Mesodermal cell (in vitro differentiated cells): ENCODE data around the gene CRYBG2.
A peak's percentile ranks its signal among the peaks of the same experiment; 100 is the strongest.

ENCODE experiments used
- H3K27ac ChIP-seq: 2 replicates; pipeline ENCODE4 v1.7.0; 2013; ENCODE audit warnings: mild to moderate bottlenecking, low read depth, low read length, moderate library complexity; ENCODE audit not compliant: severe bottlenecking
- H3K36me3 ChIP-seq: 2 replicates; pipeline ENCODE4 v1.7.1; 2013; ENCODE audit warnings: mild to moderate bottlenecking, low read length, moderate library complexity; ENCODE audit not compliant: control insufficient read depth, insufficient read depth
- H3K4me1 ChIP-seq: one replicate; pipeline ENCODE4 v1.7.1; 2013; ENCODE audit warnings: mild to moderate bottlenecking, low read length; ENCODE audit not compliant: insufficient read depth, control insufficient read depth, poor library complexity, severe bottlenecking
- H3K4me3 ChIP-seq: 2 replicates; pipeline ENCODE4 v1.7.0; 2013; ENCODE audit warnings: low read length, control low read depth, mild to moderate bottlenecking; ENCODE audit not compliant: insufficient read depth, poor library complexity, severe bottlenecking; ENCODE audit errors: extremely low read depth
- H3K9me3 ChIP-seq: 2 replicates; pipeline ENCODE4 v1.7.1; 2013; ENCODE audit warnings: mild to moderate bottlenecking, low read length, moderate library complexity; ENCODE audit not compliant: control insufficient read depth
- WGBS, 2 experiments: methylation state at CpG; one replicate each; pipeline ENCODE4 v1.1.5; 2013; ENCODE audit warnings: missing lambda C conversion rate in 2 of 2; ENCODE audit not compliant: insufficient coverage in 2 of 2; 5-methylcytosine and 5-hydroxymethylcytosine counted together

Gene CRYBG2

DNA sequence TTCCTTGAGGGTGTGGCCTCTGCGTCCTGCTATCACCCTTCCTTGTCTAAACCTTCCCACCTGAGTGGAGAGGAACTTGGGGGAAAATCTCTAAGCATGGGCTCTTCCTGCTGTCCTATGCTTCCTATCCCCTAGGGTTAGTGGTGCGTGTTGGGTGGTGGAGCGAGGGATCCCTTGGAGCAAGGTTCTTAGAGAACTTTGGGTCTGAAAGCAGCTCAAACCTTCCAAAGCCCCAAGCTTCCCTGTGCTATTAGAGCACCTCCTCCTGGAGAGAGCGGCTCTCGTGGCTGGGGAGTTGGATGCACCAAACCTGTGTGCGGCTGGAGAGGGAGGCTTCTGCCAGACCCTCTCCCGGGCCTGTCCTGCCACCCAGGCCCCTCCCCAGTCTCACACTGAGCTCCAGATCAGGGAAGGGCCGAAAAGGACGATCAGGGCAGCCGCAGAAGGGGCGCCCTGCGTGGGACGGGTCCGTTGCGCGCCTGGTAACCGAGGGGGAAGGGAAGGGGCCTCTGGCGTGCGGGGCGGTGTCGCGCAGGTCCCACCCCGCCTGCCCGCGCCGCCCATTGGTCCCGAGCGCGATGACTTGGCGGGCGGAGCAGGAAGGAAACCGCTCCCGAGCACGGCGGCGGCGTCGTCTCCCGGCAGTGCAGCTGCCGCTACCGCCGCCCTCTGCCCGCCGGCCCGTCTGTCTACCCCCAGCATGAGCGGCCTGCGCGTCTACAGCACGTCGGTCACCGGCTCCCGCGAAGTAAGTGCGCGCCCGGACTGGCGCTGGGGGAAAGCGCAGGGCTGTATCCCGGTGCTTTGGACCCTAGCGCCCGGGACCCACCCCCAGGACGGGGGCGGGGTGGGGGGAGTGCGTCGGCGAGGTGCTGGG, 74.2 kb downstream of the CRYBG2 start, which contains the start of gene SH3BGRL3:
TSS of gene SH3BGRL3 (plus strand) at position 631 of the 877 bp plus-strand sequence. CDS start at position 701, 70 bp downstream.
- Histone ChIP-seq H3K4me1 (peaks cover 79% of the 10 kb centered on the region), H3K9me3 (no peaks in the 10 kb centered on the region), H3K36me3 (peaks cover 68% of the 10 kb centered on the region), H3K27ac (peak within 1 kb of the TSS; percentile 87), H3K4me3 (peak within 1 kb of the TSS; percentile 82)
- WGBS, 2 experiments: 0 to 2% methylated on average over 43 to 59 of the region's 66 CpGs

DNA sequence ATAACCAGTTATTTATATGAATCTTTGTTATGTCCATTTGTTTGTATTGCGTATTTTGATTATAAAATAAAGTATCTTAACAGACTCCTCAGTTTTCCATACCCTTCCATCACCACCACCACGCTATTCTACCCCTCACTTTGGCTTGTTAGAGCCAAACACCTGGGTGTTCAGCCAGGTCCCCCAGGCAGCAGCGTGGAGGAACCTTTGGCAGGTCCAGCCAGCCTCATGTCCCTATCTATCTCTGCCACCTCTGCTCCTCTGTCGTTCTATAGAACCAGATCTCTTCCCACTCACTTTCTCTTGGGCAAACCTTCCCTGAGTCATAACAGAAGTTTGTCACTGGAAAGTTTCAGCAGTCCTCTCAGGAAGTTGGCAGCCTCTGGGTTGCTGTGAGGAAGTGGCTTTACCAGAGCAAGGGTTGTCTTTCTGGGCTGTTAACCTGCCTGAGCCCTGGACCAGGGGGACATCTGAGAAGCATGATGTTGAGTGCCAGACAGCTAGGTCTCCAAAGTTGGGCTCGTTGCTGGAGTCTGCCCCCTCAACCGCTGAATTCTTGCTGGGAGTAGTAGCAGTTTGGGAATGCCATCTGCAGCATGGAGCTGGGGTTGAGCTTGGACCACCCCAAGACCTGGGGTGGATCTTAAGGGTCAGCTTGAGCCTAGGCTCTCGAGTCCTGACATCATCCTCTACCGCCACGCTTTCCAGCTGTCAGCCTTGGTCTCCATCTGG, 75.0 kb downstream of the CRYBG2 start:
- Histone ChIP-seq H3K9me3 (no peaks in the 10 kb centered on the region), H3K36me3 (peaks cover 69% of the 10 kb centered on the region), H3K4me3 (peak overlapping the region; percentile 82), H3K27ac (peak overlapping the region; percentile 87), H3K4me1 (peaks cover 77% of the 10 kb centered on the region)
- WGBS, 2 experiments: 85 to 87% methylated on average over 7 of the region's 9 CpGs

DNA sequence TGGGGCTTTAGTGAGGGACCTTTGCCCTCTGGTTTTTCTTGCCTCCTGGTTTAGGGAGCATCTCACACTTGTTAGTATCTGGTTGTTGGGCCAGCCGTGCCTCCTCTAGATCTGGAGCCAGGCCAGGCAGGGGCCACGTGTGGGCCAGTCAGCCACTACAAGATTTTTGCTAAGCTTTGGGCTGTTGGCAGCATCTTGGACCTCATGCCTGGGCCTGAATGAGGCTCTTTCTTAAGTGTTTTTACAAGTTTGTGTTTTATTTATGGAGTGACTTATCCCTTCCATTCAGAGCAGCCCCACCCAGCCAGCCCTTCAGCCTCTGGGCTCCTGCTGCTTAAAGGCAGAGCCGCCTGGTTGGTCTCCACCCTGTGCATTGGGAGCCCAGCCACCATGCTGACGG, 75.6 kb downstream of the CRYBG2 start:
- 89 to 100% methylated on average over 2 of the region's 4 CpGs for WGBS, 2 experiments
- Histone ChIP-seq H3K4me1 (peaks cover 74% of the 10 kb centered on the region), H3K27ac (peak overlapping the region; percentile 87)

DNA sequence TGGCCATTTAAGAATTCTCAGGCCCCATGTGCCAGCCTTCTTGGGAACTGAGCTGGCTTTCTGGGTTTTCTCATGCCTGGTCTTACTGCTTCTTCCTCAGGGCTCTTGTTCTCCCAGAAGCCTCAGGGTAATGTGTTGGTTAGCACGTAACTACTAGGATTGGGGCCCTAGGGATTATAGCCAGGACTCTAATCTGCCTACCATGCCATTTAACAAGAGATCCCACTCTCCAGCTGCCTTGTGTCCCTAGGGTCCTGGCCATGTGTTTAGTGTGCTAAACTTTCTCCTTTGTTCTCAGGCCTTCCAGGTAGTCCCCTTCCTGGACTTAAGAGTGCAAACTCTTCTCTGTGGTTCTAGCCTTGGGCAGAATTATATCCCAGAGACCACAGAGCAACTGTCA, 76.2 kb downstream of the CRYBG2 start:
- Histone ChIP-seq H3K36me3 (peaks cover 71% of the 10 kb centered on the region), H3K4me1 (peaks cover 72% of the 10 kb centered on the region), H3K9me3 (no peaks in the 10 kb centered on the region), H3K4me3 (no peak overlapping the region), H3K27ac (peak overlapping the region; percentile 10)
- 83% methylated on average over 1 of the region's 1 CpG; no CpG with 5 or more reads in 1 of the 2 experiments for WGBS, 2 experiments

More for the DNA sequence above, 75.6 kb downstream of the CRYBG2 start:
- no peaks in the 10 kb centered on the region for H3K9me3 ChIP-seq
- H3K36me3 ChIP-seq: peaks cover 69% of the 10 kb centered on the region
- H3K4me3 ChIP-seq: no peak overlapping the region

DNA sequence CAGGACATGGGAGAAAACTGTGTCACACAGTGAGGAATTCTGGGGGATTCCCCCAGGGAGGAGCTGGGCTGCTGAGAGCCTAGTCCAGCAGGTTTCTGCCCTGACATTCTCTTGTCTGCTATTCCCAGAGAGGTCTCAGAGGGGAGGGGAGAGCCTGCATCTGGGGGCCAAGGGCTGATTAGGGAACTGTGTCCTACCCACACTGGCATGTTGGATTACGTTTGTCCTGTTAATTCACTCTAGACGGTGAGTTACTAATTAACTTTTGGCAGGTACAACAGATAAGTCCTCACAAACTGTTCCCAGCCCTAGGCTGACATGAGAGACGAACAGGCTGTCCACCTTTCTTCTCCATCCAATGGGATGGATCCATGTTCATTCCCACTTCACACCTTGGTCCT, 76.7 kb downstream of the CRYBG2 start:
- H3K9me3 ChIP-seq: no peaks in the 10 kb centered on the region
- H3K27ac ChIP-seq: no peak overlapping the region
- peaks cover 68% of the 10 kb centered on the region for H3K4me1 ChIP-seq
- H3K36me3 ChIP-seq: peaks cover 70% of the 10 kb centered on the region
- H3K4me3 ChIP-seq: no peak overlapping the region
- WGBS, 2 experiments: 82 to 92% methylated on average over 3 of the region's 3 CpGs

DNA sequence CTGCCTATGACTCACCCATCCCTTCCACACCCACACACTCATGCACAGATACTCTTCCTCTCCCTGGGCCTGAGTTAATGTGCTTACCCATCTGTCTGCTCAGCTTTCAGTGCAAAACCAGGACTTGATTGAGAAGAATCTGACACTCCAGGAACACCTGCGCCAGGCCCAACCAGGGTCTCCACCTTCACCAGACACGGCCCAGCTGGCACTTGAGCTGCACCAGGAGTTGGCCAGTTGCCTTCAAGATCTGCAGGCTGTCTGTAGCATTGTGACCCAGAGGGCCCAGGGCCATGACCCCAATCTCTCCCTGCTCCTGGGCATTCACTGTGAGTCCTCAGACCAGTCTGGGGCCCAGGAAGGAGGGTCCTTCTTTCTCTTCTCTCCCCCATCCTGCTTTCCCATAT, 77.5 kb downstream of the CRYBG2 start:
- 83 to 91% methylated on average over 2 of the region's 2 CpGs for WGBS, 2 experiments
- Histone ChIP-seq H3K9me3 (no peaks in the 10 kb centered on the region), H3K4me3 (no peak overlapping the region), H3K36me3 (peaks cover 71% of the 10 kb centered on the region), H3K27ac (peak overlapping the region; percentile 73), H3K4me1 (peaks cover 60% of the 10 kb centered on the region)

DNA sequence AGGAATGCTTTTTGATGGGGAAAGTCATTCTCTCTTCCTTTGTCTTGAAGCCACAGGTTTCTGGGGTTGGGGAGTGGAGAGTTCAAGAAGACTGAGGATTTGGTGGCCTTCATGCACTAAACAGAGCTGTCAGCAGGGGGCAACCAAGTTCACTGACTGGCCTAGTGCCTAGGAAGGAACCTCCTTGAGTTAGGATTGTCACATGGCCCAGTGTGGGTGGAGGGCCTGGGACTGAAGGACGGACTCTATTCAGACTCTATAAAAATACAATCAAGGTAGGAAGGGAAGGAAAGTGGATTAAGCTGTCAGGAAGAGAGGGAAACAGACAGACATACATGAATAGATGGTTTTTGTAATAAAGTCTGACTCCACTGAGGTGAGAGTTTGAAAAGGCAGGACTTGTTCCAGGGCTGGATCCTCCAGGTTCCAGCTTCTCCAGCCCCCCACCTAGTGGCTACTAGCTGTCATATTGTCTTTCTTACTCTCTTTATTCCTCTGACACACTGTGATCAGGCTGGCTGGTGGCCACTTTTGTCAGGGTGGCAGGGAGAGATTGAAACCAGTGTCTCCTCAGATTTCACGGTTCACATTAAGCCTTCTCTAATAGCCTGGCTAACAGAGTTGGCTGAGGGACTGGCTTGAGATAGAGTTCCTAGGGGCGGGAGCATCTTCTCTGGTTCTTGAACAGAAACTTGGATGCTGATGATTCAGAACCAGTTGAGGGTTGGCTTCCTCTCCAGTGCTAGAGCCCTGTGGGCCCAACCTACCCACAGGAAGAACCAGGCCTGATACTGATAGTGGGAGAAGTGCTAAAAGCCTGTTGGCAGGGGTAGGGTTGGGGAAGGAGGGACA, 78.1 kb downstream of the CRYBG2 start:
- H3K27ac ChIP-seq: peak overlapping the region; percentile 73
- 58% methylated on average over 2 of the region's 3 CpGs; no CpG with 5 or more reads in 1 of the 2 experiments for WGBS, 2 experiments

DNA sequence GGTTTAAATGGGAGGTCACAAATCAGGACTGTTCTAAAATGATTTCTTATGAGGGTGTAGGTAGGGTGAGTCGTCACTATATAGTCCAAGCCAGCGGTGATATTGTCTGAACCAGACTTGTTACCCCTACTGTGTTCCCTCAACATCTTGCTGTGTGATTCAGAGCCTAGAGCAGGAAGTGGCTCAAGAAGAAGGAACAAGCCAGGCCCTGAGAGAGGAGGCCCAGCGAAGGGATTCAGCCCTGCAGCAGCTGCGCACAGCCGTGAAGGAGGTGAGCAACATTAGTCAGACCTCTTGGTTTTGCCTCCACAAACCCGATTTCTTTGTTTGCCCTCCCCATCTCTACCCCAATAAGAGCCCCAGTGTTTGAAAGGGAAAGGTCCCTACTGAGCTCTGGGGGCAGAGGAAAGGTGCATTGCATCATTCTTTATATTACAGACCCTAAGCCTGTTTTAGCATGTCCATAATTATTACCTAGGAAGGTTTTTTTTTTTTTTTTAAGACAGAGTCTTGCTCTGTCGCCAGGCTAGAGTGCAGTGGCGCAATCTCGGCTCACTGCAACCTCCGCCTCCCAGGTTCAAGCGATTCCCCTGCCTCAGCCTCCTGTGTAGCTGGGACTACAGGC, 79.0 kb downstream of the CRYBG2 start:
- peaks cover 79% of the 10 kb centered on the region for H3K36me3 ChIP-seq
- H3K4me1 ChIP-seq: peaks cover 50% of the 10 kb centered on the region
- no peaks in the 10 kb centered on the region for H3K9me3 ChIP-seq
- no peak overlapping the region for H3K4me3 ChIP-seq
- H3K27ac ChIP-seq: peak overlapping the region; percentile 73
- WGBS, 2 experiments: 93 to 94% methylated on average over 4 to 6 of the region's 11 CpGs

More for the DNA sequence above, 78.1 kb downstream of the CRYBG2 start:
- Histone ChIP-seq H3K4me3 (no peak overlapping the region), H3K4me1 (peaks cover 53% of the 10 kb centered on the region), H3K9me3 (no peaks in the 10 kb centered on the region), H3K36me3 (peaks cover 71% of the 10 kb centered on the region)
